NCI-H2196 (cell line): ENCODE measurements around the gene SH3D21.
A peak's percentile ranks its signal among the peaks of the same experiment; 100 is the strongest.

ENCODE experiments used
- DNase-seq: peaks from one replicate; lab custom pipeline; 2025; ENCODE audit not compliant: unreplicated experiment; lab: John Stamatoyannopoulos, UW

SH3D21 gene

DNA sequence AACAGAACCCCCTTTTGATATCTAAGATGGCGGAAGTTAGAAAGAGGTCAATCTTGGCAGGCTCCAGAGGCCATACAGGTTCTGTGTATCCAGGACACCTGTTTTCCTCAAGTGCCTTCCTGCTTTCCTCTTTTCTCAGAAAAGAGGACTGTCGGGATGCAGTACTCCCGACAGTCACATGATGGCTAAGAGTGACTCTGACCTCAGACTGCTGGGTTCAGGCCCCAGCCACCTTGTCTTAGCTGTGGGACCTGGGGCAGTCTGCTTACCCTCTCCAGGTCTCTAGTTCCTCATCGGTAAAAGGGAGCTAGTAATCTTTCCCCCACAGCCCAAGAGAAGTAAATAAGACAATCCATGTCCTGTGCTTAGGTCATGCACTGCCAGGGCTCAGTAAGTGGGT, 49.6 kb downstream of the SH3D21 start:
- DNase-seq = no peak

DNA sequence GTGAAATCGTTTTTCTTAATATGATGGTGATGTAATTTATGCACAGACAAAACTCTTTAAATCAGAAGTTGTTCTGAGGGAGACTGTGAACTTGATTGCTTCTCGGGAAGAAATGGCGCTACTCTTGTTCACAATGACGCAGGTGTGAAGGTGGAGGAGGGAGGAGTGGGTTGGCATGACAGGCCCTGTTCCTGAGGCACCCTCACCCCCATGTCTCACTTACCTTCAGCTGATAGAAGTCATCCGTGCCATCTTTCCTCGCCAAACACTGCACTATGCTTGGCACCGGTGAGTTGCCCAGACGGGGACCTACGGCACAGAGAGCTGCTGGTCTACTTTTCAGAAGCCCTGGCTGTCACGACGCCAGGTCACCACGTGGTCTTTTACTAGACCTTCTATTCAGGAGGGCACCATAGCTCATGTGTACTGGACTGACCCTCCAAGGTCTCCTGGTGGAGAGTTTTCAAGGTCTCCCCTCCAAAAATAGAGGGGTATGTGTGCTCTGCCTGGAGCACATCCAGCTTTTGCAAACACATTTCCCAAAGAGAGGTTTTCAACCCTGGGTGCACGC, 52.4 kb downstream of the SH3D21 start:
- DNase-seq = no peak

DNA sequence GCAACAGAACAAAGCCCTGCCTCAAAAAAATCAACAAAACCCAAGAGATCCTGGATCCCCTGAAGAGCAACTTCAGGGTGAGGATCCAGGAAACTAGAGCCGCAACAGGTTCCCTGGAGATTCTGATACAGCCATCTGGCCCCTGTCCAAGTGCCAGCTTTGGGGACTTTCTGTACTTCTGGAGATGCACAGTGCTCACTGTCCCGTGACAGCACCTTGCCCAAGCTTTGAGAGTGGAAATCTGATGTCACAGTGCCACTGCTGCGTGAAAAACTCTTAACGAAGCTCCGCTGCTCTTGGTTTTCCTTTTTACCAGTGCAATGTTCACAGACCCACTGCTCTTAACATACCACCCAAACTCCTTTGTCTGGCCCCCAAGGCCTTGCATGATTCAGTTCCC, 53.2 kb downstream of the SH3D21 start:
- DNase-seq = no peak

DNA sequence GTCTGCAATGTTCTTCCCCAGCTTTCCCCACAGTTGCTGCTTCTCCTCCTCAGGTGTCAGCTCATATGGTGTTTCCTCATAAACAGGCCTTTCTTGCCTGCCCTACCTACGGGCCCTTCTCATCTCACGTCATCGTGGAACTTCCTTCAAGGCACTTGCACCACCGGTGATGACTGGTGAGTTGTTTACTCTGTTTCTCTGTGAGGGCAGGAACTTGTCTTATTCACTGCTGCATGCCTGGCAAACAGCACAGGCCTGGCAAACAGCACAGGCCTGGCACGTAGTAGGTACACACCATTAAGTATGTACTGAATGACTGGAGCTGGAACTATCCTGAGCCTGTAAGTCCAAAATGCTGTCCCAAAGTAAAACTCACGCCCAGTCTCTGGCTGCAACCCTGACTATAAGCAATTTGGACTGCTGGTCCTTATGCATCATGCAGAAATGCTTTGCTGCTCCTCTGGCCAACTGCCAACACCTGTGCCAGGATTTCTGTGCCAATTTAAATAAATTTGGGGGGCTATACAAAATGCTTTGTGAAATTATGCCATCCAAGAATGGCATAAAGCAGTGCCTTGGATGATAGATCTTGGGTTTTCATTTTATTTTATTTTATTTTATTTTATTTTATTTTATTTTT, 53.9 kb downstream of the SH3D21 start:
- DNase-seq = no peak

DNA sequence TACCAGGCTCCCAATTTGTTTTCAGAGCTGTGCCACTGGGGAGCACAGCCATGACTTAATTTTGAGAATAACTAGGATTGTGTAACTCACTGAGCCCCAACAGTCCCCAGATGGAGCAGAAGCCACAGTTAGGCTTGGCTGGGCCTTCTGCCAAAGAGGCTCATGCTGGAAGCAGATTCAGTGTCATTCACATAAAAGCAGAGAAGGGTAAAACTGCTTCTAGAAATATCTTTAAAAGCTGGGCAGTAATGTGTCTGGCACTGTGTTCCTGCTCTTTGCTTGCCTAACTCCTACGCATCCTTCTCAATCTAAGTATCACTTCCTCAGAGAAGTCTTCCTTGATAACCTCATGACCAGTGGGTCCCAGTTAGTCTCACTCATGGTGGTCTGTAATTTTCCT, 59.2 kb downstream of the SH3D21 start:
- DNase-seq = no peak

DNA sequence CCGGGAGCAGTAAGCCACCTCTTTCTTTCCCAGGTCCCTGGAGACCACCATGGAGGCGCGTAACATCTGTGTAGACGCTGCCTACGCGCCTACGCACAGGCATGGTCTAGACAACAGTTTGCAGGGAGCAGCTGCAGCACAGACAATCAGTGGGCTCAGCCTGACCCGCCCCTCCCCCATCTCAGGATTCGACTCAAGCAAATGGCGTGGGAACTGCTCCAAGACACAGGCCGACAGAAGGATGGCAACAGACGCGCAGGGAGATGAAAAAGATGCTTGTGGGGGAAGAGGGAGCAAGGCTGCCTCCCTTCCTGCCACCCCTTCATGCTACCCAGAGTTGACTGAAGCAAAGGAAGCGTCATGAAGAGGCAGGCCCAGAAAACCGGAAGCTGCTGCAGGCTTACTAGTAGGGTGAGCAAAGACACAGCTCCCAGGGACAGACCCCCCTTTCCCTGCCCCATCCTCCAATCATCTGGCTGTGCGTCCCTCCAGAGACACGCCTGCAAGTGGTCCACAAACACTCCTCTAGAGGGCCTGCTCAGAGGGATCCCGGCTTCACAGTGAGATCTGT, 60.0 kb downstream of the SH3D21 start:
- no peak for DNase-seq

DNA sequence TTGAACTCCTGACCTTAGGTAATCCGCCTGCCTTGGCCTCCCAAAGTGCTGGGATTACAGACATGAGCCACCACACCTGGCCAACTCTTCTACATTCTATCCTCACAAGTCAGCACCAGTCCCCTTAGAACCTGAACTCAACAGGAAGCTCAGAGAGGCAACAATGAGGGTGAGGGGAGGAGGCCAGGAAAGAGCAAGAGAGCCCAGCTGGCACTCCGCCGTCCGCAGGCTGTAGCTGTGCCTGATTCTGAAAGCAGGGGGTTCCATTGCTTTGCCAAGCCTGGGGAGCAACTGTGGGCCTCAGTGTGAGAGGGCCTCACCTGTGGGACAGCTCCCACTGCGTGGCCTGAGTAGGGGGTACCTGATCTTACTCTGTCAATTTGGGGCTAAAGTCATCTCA, 60.9 kb downstream of the SH3D21 start:
- no peak for DNase-seq

DNA sequence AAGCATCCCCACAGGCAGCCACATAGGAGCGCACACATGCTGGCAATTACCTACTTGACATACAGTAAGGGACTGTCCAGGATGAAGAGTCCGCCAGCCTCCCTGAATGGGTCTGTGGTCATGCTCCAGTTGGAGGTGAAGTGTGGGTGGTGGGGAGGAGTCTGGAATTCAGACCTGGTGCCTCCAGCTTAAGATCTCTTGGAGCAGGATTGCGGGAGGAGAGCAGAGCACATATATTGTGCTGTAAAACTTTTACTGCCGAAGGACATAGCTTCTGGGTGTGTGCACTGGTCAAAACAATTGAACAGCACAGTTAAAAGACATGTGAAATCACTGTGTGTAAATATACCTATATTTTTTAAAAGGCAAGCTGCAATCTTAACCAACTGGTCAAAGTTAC, 61.6 kb downstream of the SH3D21 start:
- no peak for DNase-seq

DNA sequence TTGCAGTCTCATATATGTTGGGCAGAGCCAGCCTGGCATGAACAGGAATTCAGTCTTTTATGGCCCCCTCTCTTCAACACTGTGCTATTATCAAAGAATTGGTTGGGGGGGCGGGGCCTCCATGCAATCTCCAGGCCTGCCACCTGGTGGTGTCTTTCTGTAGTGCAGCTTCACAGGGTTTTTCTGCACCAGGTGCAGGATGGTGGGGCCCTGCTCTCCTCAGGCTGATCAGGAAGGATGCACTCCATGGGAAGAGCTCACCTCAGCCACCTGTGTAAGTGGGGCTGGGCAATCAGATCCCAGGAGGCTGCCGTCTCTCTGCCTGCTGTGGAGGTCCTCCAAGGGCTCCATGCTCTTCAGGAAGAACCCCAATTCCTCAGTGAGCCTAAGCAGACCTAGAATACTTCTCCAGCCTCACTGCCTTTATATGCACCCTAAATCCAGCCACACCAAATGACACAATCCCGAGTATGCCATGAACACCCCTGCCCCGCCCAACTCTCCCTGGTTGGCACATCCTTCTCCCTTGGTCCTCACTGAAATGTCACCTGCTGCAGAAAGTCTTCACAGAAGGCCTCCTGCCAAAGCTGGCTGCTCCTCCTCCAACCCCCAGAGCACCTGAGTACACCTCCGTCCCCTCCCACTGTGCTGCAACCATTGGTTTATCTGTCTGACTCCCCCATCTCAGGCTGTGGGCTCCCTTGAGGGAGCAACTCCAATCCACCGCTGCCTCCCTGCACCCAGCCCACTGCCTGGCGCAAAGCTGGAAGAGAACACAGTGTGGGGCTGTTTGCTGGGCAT, 63.1 kb downstream of the SH3D21 start:
- DNase-seq = peak; percentile 87
